Activated CD8-positive, alpha-beta memory T cell treated with anti-CD3 and anti-CD28 coated beads, Interleukin-2, amount 50 U/mL, for 24 hours (primary cell): ENCODE data around the gene DELE1.
"Not testable (repeated sequence)": the region's sequence is repeated elsewhere in the genome, so short reads cannot be mapped to it uniquely, and the experiment has no call there.

Experiments
- DNase-seq: peaks from one replicate; pipeline ENCODE4 v3.0.0-alpha.2; 2020; ENCODE audit errors: extremely low read depth

DELE1 gene

DNA sequence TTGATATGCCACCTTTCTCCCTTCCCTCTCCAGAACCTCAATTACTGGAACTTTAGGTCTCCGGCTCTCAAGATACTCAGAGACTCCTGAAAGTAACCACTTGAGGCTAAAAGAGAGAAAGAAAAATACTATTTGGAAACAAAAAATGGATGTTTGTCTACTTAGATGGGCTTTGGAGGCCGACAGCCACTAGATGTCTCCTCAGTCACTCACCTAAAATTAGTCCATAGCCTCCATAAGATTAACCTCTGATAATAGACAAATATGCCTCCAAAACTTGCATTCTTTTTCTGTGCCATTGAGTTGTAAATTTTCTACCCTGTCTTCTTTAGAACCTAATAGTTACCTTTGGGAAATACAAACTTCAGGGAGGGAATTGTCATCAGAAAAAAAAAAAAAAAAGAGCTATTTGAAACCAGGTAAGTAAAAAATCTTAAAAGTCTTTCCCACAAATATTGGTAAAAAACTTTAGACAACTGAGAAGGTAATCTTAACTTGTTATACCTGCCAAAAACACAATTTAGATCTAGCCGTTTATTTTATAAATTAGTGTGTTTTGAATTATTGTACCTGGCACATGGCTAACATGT is 34.3 kb upstream of the DELE1 start:
- no peak for DNase-seq

- DNase-seq = not testable (repeated sequence)
Measured at GRCh38 chr5:141890429-141890828, 33.2 kb upstream of the DELE1 start.

GRCh38 chr5:141897425-141897824 is 26.2 kb upstream of the DELE1 start:
- no peak for DNase-seq

GRCh38 chr5:141898448-141899049 is 25.1 kb upstream of the DELE1 start:
- no peak for DNase-seq

DNA sequence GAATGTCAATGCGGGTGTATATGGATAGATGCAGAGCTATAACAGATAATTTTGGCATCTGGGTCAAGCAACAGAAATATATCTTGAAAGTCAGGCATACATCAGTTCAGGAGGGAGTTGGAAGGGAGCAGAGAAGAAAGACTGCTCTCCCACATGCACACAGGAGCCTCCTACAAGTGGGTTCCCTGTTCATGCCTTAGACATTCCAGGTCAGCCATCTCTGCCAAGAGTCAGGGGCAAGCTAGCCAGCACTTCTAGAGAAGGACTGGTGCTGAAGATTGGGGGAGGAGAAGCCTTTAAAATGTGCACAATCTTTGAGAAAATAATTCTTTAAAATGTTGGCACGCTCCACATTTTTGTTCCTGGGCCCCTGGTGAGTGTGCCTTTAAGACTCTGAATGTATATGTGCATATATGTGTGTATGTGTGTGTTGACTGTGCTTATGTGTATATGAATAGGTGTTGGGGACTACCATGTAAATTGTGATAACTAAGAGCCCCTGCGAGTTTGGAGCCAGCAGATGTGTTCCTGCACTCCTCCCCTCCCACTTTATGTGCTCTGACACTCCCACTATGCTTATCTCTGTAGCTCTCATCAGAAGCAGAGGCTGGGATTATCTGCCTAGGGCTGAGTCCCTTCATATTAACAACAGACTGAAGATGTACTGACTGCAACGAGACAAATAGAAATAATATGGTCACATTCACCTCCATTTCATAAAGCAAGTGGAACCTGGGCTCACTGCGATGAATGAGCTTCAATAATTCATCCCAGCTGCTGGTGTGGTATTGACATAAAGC is 21.5 kb upstream of the DELE1 start:
- DNase-seq = no peak

GRCh38 chr5:141903261-141903660 is 20.4 kb upstream of the DELE1 start:
- DNase-seq = no peak

- no peak for DNase-seq
Measured at GRCh38 chr5:141904551-141904950, 19.1 kb upstream of the DELE1 start.

GRCh38 chr5:141906517-141906916 is 17.2 kb upstream of the DELE1 start:
- no peak for DNase-seq

GRCh38 chr5:141906972-141907371 is 16.7 kb upstream of the DELE1 start:
- no peak for DNase-seq

DNA sequence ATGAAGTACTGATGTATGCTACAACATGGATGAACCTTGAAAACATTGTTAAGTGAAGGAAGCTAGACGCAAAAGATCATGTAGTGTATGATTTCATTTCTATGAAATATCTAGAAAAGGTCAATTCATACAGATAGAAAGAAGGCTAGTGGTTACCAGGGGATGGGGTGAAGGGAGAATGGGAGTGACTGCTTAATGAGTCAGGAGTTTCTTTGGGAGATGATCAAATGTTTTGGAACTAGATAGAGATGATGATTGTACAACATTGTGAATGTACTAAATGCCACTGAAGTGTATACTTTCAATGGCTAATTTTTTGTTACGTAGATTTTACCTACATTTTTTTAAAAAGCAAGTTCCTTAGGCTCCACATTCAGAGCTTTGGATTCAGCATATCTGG is 14.9 kb upstream of the DELE1 start:
- DNase-seq = no peak

- DNase-seq = no peak
Measured at GRCh38 chr5:141909212-141909611, 14.5 kb upstream of the DELE1 start.

GRCh38 chr5:141910271-141910673 is 13.4 kb upstream of the DELE1 start:
- DNase-seq = no peak

DNA sequence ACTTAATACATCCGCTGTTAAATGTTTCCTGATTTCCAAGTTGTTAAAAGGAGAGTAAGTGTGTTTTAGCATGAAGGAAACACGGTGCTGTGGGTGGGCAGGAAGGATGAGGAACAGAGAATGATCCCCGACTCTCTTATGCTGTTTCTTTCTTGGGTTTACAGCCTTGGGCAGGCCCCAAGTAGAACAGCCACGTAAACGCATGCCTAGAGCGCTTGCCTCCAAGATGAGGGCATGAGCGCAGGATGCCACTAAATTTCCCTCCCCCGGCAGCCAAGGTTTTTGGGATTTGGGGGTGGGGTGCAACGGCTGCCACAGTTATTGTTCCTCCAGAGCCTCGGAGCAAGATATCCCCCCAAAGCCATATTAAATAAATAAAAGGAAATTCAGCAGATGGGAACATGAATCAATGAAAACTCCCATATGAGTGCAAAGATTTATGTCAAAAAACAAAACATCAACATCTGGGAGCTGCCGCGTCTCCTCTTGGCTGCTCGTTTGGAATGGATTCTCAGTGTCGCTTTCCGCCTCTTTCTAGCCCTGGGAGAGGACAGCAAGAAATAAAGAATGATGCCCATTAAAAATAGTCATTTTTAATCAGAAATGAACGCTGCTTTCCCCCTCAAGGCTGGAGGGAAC is 10.0 kb upstream of the DELE1 start:
- DNase-seq = no peak

GRCh38 chr5:141914199-141914743 is 9.4 kb upstream of the DELE1 start:
- DNase-seq = no peak

DNA sequence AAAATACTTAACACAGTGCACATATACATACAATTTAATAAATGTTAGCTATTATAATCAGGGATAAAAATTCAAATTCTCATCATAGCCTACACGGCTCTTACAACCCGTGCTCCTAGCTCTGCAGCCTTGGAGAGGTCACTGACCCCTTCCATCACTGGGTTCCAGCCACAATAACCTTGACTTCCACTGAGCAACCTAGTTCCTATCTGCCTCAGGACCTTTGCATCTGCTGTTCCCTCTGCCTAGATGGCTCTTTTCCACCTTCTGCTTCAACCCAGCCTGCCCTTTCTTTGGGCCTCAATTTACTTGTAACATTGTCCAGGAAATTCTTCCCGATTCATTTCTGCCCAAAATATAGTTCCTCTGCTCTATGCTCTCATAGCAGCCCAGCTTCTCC is 8.9 kb upstream of the DELE1 start:
- no peak for DNase-seq

DNA sequence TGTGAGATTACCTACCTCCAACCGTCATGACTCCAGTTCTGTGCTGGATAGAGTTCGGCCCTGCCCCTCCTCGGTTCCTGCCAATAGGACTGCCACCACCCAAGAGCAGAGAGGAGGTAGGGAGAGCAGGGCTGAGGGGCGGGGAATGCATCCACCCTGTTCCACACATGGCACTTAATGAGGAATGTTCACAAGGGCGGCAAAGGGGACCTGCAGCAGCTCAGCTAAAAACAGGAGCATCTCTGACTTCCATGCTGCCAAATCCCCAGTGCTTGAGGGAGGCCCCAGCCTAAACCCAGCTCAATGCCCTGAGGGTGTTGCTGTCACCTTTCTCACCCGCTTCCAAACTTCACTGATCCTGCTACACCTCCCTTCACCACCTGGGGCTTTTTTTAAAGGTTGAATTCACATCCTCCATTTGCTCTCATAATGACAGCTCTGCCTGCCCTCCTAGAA is 7.8 kb upstream of the DELE1 start:
- no peak for DNase-seq

GRCh38 chr5:141916522-141916921 is 7.1 kb upstream of the DELE1 start:
- no peak for DNase-seq

DNA sequence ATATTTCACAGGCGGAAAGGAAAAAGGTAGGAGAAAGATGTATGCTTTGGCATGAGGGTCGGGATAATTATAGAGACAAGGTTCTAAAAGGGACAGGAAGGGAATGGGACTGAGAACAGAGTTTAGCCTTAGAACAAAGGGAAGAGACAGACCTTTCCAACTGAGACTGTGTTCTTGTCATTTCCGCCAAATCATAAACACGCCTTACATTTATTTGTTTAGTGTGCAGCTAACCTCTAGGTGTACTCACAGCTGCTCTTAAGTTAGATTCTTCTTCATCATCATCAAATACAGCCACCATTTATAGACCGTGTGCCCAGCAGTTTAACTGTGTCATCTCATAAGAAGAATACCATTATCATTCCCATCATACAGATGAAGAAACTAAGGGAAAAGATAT is 5.9 kb upstream of the DELE1 start:
- DNase-seq = no peak

- DNase-seq = no peak
Measured at GRCh38 chr5:141919218-141920119, 4.2 kb upstream of the DELE1 start.

DNA sequence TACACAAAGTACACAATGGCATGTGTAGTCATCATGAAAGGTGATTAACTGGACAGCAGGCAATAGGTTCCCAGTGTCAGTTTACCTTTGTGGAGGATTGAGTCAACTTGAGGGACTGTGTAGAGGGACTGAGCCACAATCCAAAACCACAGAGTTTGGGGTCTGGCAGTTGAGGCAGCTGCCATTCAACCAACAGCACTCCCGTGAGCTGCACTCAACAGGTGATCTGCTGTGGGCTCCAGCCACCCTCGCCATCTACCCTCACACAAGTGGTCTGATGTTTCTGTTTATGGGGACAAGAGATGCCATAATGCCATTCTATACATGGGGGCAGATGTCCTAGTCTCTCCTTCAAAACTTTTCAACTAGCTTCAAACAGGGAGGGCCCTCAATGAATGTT is 2.9 kb upstream of the DELE1 start:
- no peak for DNase-seq

GRCh38 chr5:141922827-141923447 is 734 bp upstream of the DELE1 start:
- DNase-seq = not testable (repeated sequence)
